ENCODE data around the gene SART1. TPM values are rescaled to one million over a fixed set of nuclear protein-coding genes. Genes with fewer than 3 reads are reported as not detected.

The SART1 gene
- total and polyA plus RNA-seq, 10 of the 15 experiments (the other 5 are each of a cell fraction or from before 2014, with no cell fraction given) = 6.2 to 60.5 (median 37.4) TPM

DNA sequence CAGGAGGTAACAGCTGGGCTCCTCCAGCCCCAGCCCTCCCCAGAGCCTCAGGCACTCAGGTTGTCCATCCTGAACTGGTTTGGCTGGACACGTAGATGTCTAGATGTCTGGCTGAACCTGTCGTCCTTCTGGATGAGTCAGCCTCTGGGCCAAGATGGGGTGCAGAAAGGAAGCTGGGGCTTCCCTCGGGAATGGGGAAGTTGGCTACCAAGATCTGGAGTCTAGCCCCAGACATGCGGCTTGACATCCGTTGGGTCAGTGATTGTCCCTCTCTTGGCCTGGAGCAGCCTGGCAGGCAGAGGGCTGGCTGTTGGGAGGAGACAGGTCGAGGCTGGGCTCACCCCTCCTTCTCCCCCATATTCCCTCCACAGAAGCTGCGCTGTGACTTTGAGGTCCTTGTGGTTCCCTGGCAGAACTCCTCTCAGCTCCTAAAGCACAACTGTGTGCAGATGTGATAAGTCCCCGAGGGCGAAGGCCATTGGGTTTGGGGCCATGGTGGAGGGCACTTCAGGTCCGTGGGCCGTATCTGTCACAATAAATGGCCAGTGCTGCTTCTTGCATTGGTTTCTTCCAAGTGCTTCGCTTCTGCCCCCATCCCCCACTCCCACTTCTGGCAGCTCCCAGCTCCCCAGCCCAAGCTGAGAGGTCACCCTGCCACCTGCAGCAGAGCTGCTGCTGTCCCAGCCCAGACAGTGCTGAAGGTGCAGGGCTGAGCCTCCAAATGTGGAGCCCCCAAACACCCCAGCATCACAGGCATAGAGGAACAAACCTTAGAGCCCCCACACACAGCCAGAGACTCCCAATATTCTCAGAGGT lies 51.6 kb downstream of the SART1 start:
- in situ Hi-C loops (cut with MboI) (no loop called here), intact Hi-C loops (cut with micrococcal nuclease; ENCODE audit: unreplicated experiment) (no loop called here)
- TF ChIP-seq REST (IDR thresholded peaks at IDR 0.05; ENCODE audit: low read depth, low read length) (peak; percentile 54; the same call in 1 of the 2 replicates), FOXM1 (IDR thresholded peaks at IDR 0.05; ENCODE audit: low read depth, low read length) (no peak)
- DNase-seq (ENCODE audit: low read depth, low spot score) (no peak), FAIRE-seq (no peak), ATAC-seq (no peak)
- H3K79me2 ChIP-seq (ENCODE audit: control insufficient read depth, insufficient read depth, low read length) = no peaks in the 10 kb centered on the region
- no peaks in the 10 kb centered on the region for H3K9me3 ChIP-seq (replicated peaks; ENCODE audit: control insufficient read depth, insufficient read depth, low read length)
- ChIA-PET RAD21 (ENCODE audit: unreplicated experiment) (no interaction called here), POLR2A (interaction anchor here (0.6 kb wide), 1 partner anchor 168 kb away, joined by 5 read pairs; no protein-coding TSS in a partner anchor), SMC1A (ENCODE audit: uncharacterized antibody, unreplicated experiment) (no interaction called here), CTCF (interaction anchor here (2.0 kb wide), 1 partner anchor 9 kb away, joined by 9 read pairs; no protein-coding TSS in a partner anchor)
- H3K36me3 ChIP-seq (ENCODE audit: control insufficient read depth in 2 of 2, insufficient read depth in 2 of 2, low read length in 1 of 2) = no peaks in the 10 kb centered on the region
- no peak overlapping the region for H3K4me2 ChIP-seq (ENCODE audit: control insufficient read depth, insufficient read depth)
- no peak overlapping the region for H3K27ac ChIP-seq (ENCODE audit: control insufficient read depth, insufficient read depth)
- H3K9ac ChIP-seq (ENCODE audit: control insufficient read depth, insufficient read depth, low read length) = no peak overlapping the region
- no peaks in the 10 kb centered on the region for H3K4me1 ChIP-seq (ENCODE audit: control insufficient read depth, insufficient read depth, low read length)
- H3K27me3 ChIP-seq (replicated peaks in 1 of 2; ENCODE audit: control insufficient read depth in 2 of 2, insufficient read depth in 2 of 2, low read length in 1 of 2) = peaks cover 3 to 7% of the 10 kb centered on the region in 2 experiments
- no peak overlapping the region for H2AFZ ChIP-seq (ENCODE audit: control insufficient read depth, low read depth, low read length)
- no TSS peak for BruUV-seq (replicated peaks)
- 12% methylated on average over 12 of the region's 12 CpGs for WGBS (ENCODE audit: insufficient coverage, insufficient replicate concordance, low lambda C conversion rate, missing lambda C conversion rate)
- H4K20me1 ChIP-seq (ENCODE audit: control insufficient read depth, insufficient read depth) = no peaks in the 10 kb centered on the region
- no peak overlapping the region for H3K4me3 ChIP-seq

Data from GM12878 (cell line).